Gastrocnemius medialis (tissue), 4 donors: ENCODE data around the gene EIF2S2.

ENCODE experiments used
- POLR2A ChIP-seq, 2 donors: fragments of 450-650 bp; IDR thresholded peaks; one replicate each; pipeline ENCODE4 v1.6.1; 2017; ENCODE audit warnings: antibody characterized with exemption in 2 of 2, mild to moderate bottlenecking in 2 of 2, moderate library complexity in 2 of 2
- TF ChIP-seq, protein P1 (sequence below), 5 experiments: fragments of 450-650 bp in 3 of 5; fragments of 200-600 bp in 2 of 5; sonication (generic) in 2 of 5; IDR thresholded peaks in 4 of 5; conservative IDR thresholded peaks in 1 of 5; 1 replicate in 4 of 5; 2 replicates in 1 of 5; pipeline ENCODE4 v1.5.1; 2016 to 2019; ENCODE audit warnings: antibody characterized with exemption in 5 of 5, mild to moderate bottlenecking in 3 of 5, moderate library complexity in 3 of 5

DNA sequence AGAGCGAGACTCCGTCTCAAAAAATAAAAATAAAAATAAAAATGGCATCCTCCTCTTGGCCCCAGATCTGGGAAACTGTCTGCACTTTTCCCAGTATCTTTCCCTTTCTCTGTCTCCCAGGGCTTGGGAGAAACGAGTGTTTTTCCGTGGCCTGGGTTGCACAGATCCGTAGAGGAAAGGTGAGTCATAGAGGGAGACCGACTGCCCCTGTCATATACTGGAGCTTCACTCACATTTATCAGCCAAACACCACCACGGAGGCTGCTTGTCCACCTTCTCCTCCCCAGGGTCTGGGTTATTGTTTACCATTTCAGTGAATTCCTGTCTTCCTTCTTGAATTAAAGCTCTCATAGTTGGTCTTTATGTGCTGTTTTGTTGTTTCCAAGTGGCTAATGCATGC, 31.9 kb upstream of the EIF2S2 start:
- TF ChIP-seq, protein P1, sequence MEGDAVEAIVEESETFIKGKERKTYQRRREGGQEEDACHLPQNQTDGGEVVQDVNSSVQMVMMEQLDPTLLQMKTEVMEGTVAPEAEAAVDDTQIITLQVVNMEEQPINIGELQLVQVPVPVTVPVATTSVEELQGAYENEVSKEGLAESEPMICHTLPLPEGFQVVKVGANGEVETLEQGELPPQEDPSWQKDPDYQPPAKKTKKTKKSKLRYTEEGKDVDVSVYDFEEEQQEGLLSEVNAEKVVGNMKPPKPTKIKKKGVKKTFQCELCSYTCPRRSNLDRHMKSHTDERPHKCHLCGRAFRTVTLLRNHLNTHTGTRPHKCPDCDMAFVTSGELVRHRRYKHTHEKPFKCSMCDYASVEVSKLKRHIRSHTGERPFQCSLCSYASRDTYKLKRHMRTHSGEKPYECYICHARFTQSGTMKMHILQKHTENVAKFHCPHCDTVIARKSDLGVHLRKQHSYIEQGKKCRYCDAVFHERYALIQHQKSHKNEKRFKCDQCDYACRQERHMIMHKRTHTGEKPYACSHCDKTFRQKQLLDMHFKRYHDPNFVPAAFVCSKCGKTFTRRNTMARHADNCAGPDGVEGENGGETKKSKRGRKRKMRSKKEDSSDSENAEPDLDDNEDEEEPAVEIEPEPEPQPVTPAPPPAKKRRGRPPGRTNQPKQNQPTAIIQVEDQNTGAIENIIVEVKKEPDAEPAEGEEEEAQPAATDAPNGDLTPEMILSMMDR (IDR thresholded peaks at IDR 0.05 in 4 of 5, conservative IDR thresholded peaks at IDR 0.05 in 1 of 5) = no peak
- TF ChIP-seq POLR2A (IDR thresholded peaks at IDR 0.05) = no peak
